ENCODE measurements around the gene SMIM36. TPM values are rescaled to one million over a fixed set of nuclear protein-coding genes. Genes with fewer than 3 reads are reported as not detected.

The SMIM36 gene
- total and polyA plus RNA-seq, 10 of the 15 experiments (the other 5 are each of a cell fraction or from before 2014, with no cell fraction given), result not detected

GRCh38 chr17:55462234-55462633, 49.0 kb downstream of the SMIM36 start (continued):
- no peak for TF ChIP-seq ZNF687 (IDR thresholded peaks at IDR 0.05)

GRCh38 chr17:55458978-55459377, 52.3 kb downstream of the SMIM36 start:
- peak overlapping the region; percentile 38 for H2AFZ ChIP-seq (ENCODE audit: control insufficient read depth, low read depth, low read length)
- no TSS peak for BruUV-seq (replicated peaks)
- H3K9me3 ChIP-seq (replicated peaks; ENCODE audit: control insufficient read depth, insufficient read depth, low read length), result no peaks in the 10 kb centered on the region
- H3K27me3 ChIP-seq (replicated peaks in 1 of 2; ENCODE audit: control insufficient read depth in 2 of 2, insufficient read depth in 2 of 2, low read length in 1 of 2), result no peaks in the 10 kb centered on the region
- no peak for FAIRE-seq
- H3K36me3 ChIP-seq (ENCODE audit: control insufficient read depth in 2 of 2, insufficient read depth in 2 of 2, low read length in 1 of 2), result no peaks in the 10 kb centered on the region
- no peak overlapping the region for H3K27ac ChIP-seq (ENCODE audit: control insufficient read depth, insufficient read depth)
- ChIA-PET POLR2A (interaction anchor here (0.9 to 1.2 kb wide), 4 partner anchors 24 to 38 kb away, joined by 3 to 4 read pairs (median 4); partner anchors contain the start of gene MMD), CTCF (interaction anchor here (0.8 to 1.7 kb wide), 3 partner anchors 12 to 54 kb away, joined by 3 to 6 read pairs (median 4); no protein-coding TSS in a partner anchor), RAD21 (ENCODE audit: unreplicated experiment) (interaction anchor here (2.0 to 2.9 kb wide), 3 partner anchors 17 to 55 kb away, joined by 5 to 15 read pairs (median 5); no protein-coding TSS in a partner anchor), SMC1A (ENCODE audit: uncharacterized antibody, unreplicated experiment) (interaction anchor here (0.7 to 3.3 kb wide), 7 partner anchors 10 to 68 kb away, joined by 3 to 12 read pairs (median 4); no protein-coding TSS in a partner anchor)
- H3K4me1 ChIP-seq (ENCODE audit: control insufficient read depth, insufficient read depth, low read length), result peaks cover 15% of the 10 kb centered on the region
- no peak overlapping the region for H3K9ac ChIP-seq (ENCODE audit: control insufficient read depth, insufficient read depth, low read length)
- DNase-seq (ENCODE audit: low read depth, low spot score), result no peak
- H4K20me1 ChIP-seq (ENCODE audit: control insufficient read depth, insufficient read depth), result no peaks in the 10 kb centered on the region
- H3K4me3 ChIP-seq, result no peak overlapping the region
- in situ Hi-C loops (cut with MboI), result no loop called here
- no peaks in the 10 kb centered on the region for H3K79me2 ChIP-seq (ENCODE audit: control insufficient read depth, insufficient read depth, low read length)
- peak; percentile 87 for ATAC-seq
- 3% methylated on average over 7 of the region's 7 CpGs for WGBS (ENCODE audit: insufficient coverage, insufficient replicate concordance, low lambda C conversion rate, missing lambda C conversion rate)
- 0 out of 2 replicates have a peak overlapping the region, but pooled peaks have one; percentile 19 for H3K4me2 ChIP-seq (ENCODE audit: control insufficient read depth, insufficient read depth)
- intact Hi-C loops (cut with micrococcal nuclease; ENCODE audit: unreplicated experiment), result loop anchor here (2.0 kb wide), 1 partner anchor 36 kb away; no protein-coding TSS in a partner anchor
- TF ChIP-seq E2F8 (IDR thresholded peaks at IDR 0.05; ENCODE audit: low read depth, partially characterized antibody), result no peak
- 0 out of 2 replicates have a peak, but pooled peaks have one; percentile 21 for TF ChIP-seq BMI1 (IDR thresholded peaks at IDR 0.05; ENCODE audit: borderline replicate concordance)
- TF ChIP-seq EP300 (IDR thresholded peaks at IDR 0.05; ENCODE audit: borderline replicate concordance in 1 of 2, control insufficient read depth in 1 of 2, low read depth in 2 of 2, low read length in 2 of 2), result peak; percentile 40 to 49; a peak in 2 of 4 replicates
- no peak for TF ChIP-seq FOS (IDR thresholded peaks at IDR 0.05; ENCODE audit: borderline replicate concordance, extremely low read depth, insufficient read length)
- 0 out of 2 replicates have a peak, but pooled peaks have one; percentile 50 for TF ChIP-seq MTA2 (IDR thresholded peaks at IDR 0.05; ENCODE audit: low read depth)
- peak; percentile 51 for TF ChIP-seq RELA (IDR thresholded peaks at IDR 0.05; ENCODE audit: borderline replicate concordance, partially characterized antibody)
- TF ChIP-seq ATF7 (IDR thresholded peaks at IDR 0.05; ENCODE audit: low read depth), result peak; percentile 39; the same call in 1 of the 2 replicates
- TF ChIP-seq BCL11A (IDR thresholded peaks at IDR 0.05; ENCODE audit: low read depth, low read length), result peak; percentile 72
- peak; percentile 16; the same call in 1 of the 2 replicates for TF ChIP-seq FOXM1 (IDR thresholded peaks at IDR 0.05; ENCODE audit: low read depth, low read length)
- 0 out of 4 replicates have a peak, but pooled peaks of 1 of the 2 experiments have one; percentile 22 for TF ChIP-seq IKZF2 (IDR thresholded peaks at IDR 0.05)
- peak; percentile 30; the same call in 1 of the 2 replicates for TF ChIP-seq MEF2A (IDR thresholded peaks at IDR 0.05; ENCODE audit: insufficient read depth, low read depth, low read length)
- no peak for TF ChIP-seq ZNF24 (IDR thresholded peaks at IDR 0.05)
- 0 out of 2 replicates have a peak, but pooled peaks have one; percentile 20 for TF ChIP-seq IRF4 (IDR thresholded peaks at IDR 0.05; ENCODE audit: low read depth, low read length)
- no peak for TF ChIP-seq ZNF217 (IDR thresholded peaks at IDR 0.05)
- peak; percentile 40; the same call in 1 of the 2 replicates for TF ChIP-seq EED (IDR thresholded peaks at IDR 0.05; ENCODE audit: low read depth)
